CD4-positive, alpha-beta T cell treated with Interleukin-2 at 100 ng/mL for 4 hours (primary cell): ENCODE results near the gene RBM20.

Experiments used
- DNase-seq: peaks from one replicate; pipeline ENCODE4 v3.0.0-alpha.2; 2020; ENCODE audit warnings: low spot score

RBM20 gene

DNA sequence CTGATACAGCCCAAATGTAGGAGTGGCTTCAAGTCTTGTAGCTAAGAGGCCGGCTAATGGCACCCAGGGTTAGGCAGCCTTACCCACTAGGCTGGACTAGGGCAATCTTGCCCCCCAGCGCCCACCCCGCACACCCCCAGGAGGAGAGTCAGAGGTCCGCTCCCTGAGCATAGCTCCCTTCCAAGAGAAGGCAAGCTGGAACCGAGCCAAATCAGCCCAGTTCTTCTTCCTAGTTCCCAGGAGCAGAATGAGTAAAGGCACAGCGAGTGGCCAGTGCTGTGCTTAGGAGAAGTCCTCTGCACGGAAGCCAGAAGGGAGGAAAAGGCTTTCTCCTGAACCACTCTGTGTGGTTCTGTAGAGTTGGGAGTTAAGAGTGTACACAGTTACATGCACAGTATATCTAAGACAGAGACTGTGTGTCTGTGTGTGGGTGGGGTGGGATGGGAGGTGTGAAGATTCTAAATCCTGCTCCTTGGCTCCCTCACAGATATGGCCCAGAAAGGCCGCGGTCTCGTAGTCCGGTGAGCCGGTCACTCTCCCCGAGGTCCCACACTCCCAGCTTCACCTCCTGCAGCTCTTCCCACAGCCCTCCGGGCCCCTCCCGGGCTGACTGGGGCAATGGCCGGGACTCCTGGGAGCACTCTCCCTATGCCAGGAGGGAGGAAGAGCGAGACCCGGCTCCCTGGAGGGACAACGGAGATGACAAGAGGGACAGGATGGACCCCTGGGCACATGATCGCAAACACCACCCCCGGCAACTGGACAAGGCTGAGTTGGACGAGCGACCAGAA, 167.8 kb downstream of the RBM20 start:
- DNase-seq, result no peak

GRCh38 chr10:110812583-110812982, 168.4 kb downstream of the RBM20 start:
- DNase-seq, result no peak

DNA sequence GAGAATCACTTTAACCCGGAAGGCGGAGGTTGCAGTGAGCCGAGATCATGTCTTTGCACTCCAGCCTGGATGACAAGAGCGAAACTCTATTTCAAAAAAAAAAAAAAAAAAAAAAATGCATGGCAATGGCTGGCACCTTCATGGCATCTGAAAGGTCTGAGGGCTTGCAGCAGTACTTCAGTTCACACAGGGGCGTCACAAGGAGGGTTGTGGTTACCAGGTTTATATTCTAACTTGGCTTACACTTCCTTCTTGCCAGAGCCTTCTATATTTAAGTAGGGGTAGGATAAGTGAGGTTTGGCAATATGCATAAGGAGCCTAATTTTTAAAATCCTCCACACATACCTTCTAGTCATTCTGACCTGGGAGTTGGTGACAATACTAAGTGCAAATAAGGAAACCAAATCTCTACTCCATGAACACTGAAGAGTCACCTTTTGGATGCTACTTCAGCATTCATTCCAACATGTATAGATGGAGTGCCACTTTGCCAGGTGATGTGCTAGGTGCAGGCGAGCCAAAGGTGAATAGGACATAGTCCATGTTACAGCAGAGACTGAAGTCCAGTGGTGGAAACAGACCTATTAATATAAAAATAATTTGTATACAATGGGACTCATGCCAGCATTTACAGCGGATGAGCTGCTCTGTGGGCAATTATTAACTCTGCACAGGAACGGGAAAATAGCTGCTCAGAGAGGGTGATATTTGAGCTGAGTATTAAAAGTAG, 169.8 kb downstream of the RBM20 start:
- DNase-seq, result no peak

DNA sequence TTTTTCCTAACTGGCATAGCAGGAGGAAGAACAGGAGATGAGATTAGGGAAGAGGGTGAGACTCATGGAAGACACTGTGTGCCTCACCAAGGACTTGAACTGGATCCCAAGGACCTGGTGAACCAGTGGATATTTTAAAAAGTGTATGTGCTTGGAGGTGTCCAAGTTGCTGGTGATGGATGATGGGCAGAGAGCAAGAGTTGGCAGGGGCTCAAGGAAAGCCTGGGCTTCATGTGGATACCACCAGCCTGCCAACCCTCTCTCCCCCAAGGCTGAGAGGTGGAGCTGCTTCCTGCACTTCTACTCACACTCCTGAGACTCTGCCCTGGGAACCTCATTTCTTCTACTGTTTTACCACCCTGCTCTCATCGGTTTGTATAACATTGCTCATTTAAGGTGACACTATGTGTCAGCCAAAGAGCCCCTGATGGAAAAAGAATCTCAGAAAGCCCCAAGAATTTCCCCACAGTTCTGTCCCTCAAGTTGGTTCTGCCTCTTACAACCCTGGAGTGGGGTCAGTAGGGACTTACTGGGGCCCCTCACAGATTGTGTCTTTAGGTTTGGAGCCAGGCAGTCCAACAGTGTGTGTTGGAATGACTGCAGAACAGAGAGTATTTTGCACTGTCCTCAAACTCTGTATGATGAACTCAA, 171.3 kb downstream of the RBM20 start:
- no peak for DNase-seq

GRCh38 chr10:110817614-110818013, 173.5 kb downstream of the RBM20 start:
- no peak for DNase-seq

- no peak for DNase-seq
Observed at GRCh38 chr10:110818311-110819256, 174.4 kb downstream of the RBM20 start.

- no peak for DNase-seq
Observed at GRCh38 chr10:110820321-110820814, 176.2 kb downstream of the RBM20 start.

- DNase-seq, result no peak
Observed at GRCh38 chr10:110821508-110821907, 177.4 kb downstream of the RBM20 start.

DNA sequence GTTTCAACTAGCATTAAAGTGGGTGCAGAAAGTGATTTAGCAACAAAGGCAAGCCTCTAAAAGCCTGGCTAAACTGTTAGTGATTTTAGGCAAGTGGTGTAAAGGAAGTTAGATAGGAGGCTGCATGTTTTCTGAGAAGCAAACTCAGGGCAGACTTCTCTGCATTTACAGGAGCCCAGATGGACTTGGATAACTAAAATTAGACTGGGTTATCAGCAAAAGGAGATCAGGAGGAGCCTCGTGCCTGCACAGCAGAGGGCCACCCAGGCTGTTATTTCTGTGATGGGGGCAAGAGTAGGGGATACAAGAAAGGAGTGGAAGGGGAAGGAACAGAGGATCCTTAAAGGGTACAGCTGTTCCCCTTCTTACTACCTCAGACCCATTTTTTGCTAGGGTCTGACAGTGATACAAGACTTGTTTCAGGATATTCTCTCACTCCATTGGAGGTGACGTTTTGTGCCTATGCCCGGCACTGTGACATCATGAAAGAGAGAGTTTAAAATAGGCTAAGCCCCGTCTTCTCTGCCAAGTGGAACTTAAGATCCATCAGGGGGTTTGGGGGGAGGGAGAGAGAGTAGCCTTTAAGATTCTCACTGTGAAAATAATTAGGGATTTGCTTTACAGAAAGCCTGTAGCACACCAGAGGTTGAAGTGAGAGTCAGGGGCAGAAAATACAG, 178.0 kb downstream of the RBM20 start:
- DNase-seq, result no peak

GRCh38 chr10:110822712-110823311, 178.7 kb downstream of the RBM20 start:
- DNase-seq, result no peak

DNA sequence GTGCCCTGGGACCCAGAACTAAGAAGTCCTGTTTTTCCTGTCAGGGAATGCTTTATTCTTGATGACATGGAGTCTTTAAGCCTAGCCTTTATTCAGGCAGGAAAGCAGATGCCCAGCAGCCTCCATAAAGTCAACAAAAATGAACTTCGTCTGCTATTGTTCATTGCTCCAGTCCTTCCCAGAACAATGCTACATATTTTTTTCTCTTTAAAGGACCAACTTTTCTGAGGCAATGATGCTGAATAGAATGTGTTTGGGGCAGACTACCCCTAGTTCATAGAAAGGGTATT, 180.0 kb downstream of the RBM20 start:
- DNase-seq, result no peak

DNA sequence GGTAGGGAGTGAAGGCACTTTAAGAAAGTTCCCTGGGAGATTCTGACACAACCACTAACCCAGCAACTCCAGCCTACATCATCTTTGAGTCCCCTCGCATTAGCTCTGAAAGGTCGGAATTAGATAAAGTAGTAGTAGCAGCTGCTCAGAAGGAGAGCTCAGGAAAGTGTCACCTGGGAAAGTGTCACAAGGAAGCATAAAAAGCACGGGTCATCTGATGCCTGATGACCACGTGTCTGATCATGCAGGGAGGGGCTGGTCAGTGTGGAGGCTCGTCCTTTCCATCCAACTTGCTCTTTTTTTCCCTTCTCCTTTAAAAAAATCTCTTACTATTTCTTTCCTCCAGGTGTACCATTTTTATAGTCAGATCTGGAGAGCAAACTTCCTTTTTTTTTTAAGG, 180.5 kb downstream of the RBM20 start:
- no peak for DNase-seq

GRCh38 chr10:110825508-110825907, 181.4 kb downstream of the RBM20 start:
- no peak for DNase-seq

- no peak for DNase-seq
Observed at GRCh38 chr10:110827410-110827809, 183.3 kb downstream of the RBM20 start.

GRCh38 chr10:110827875-110828274, 183.7 kb downstream of the RBM20 start:
- DNase-seq, result no peak

DNA sequence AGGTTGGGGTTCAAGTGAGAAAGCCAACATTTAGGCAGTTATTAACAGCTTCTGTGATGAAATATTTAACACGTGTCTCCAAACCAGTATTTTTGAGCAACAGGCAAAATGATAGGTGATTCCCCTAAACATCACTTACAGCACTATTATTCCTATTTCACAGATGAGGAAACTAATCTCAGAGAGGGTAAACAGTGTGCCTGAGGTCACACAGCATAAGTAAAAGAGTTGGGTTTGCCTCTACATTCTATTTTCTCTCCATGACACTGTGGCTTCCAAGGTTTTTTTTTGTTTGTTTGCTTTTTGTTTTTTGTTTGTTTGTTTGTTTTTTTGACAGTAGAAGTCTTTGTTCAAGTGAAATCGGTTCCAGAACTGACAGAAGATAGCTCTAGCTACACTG, 184.4 kb downstream of the RBM20 start:
- no peak for DNase-seq

GRCh38 chr10:110829721-110830410, 185.7 kb downstream of the RBM20 start:
- no peak for DNase-seq

DNA sequence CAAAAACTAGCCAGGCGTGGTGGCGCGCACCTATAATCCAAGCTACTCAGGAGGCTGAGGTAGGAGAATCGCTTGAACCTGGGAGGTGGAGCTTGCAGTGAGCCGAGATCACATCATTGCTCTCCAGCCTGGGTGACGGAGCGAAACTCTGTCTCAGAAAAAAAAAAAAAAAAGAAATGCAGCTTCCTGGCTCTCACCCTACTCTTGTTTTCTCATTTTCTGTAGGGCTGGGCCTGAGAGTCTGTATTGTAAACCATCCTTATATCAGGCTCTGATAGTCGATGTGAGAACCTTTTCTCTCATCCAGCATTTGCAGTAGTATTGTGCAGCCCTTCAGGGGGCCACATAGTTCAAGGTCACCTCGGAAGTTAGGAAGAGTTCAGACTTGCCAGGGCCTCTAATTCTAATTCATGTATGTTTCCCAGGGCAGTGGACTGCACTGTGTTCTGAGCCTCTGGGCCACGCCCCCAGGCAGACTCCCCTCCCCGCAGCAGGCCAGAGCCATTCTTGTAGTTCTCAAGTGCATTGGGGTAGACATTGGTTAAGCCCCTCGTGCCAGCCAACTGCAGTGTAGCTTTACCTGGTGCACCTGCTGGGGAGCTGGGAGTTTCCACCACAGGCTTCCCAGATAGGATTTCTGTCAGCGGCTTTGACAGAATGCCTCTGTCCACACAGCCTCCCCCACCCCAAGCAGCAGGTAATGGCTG, 189.3 kb downstream of the RBM20 start:
- DNase-seq, result no peak

GRCh38 chr10:110833941-110834628, 189.9 kb downstream of the RBM20 start:
- no peak for DNase-seq
